Pancreas (tissue), 10 donors: ENCODE measurements around the gene CCDC6. TPM values are rescaled to one million over a fixed set of nuclear protein-coding genes. Genes with fewer than 3 reads are reported as not detected.

Experiments used
- ATAC-seq, 4 donors: fragments of 200-7000 bp; cut with Tn5 transposase; one replicate each; pipeline versions ENCODE4 v1.8.0 to v1.9.1; 2020; ENCODE audit warnings: mild to moderate bottlenecking in 4 of 4, moderate library complexity in 4 of 4
- DNase-seq, 6 donors: peaks; one replicate each; pipeline ENCODE4 v3.0.0-alpha.2; 2020
- FAIRE-seq: peaks from 2 replicates; lab custom pipeline; 2012; peaks lifted over from hg19 to GRCh38; lab: Jason Lieb, UNC
- H3K27ac ChIP-seq, 4 donors: fragments of 200-600 bp; sonication (generic); 1 replicate in 3 of 4; 2 replicates in 1 of 4; pipeline versions ENCODE4 v1.5.0 to v1.8.0; 2020
- H3K27me3 ChIP-seq, 4 donors: fragments of 200-600 bp; one replicate each; pipeline ENCODE4 v1.8.0; 2021
- H3K36me3 ChIP-seq, 3 donors: fragments of 200-600 bp; sonication (generic) in 1 of 3; one replicate each; pipeline versions ENCODE4 v1.5.0 to v1.8.0; 2020 to 2021
- H3K4me1 ChIP-seq, 3 donors: fragments of 200-600 bp; one replicate each; pipeline ENCODE4 v1.8.0; 2021
- H3K4me3 ChIP-seq, 4 donors: fragments of 200-600 bp; sonication (generic) in 2 of 4; one replicate each; pipeline versions ENCODE4 v1.5.0 to v1.8.0; 2020 to 2021
- H3K9me3 ChIP-seq, 4 donors: fragments of 200-600 bp; one replicate each; pipeline ENCODE4 v1.8.0; 2021
- CTCF ChIP-seq, 4 donors: fragments of 200-600 bp; sonication (generic) in 3 of 4; IDR thresholded peaks; one replicate each; pipeline versions ENCODE4 v1.5.0 to v1.8.0; 2021; ENCODE audit warnings: antibody characterized with exemption in 4 of 4
- WGBS, 2 donors: extraction: QIAGEN DNeasy Blood & Tissue Kit; methylation state at CpG; one replicate each; pipeline ENCODE4 v1.1.7; 2013; 5-methylcytosine and 5-hydroxymethylcytosine counted together
- intact Hi-C, 3 donors: fragments of 100-400 bp; cut with DNase I; formaldehyde crosslinking; loops; one replicate each; pipeline versions ENCODE4 v1.11.1 to v1.14.2; 2022
- polyA plus RNA-seq, 2 donors: library from polyadenylated mRNA; stranded (reverse); fragments of 200-250 nt; gene quantifications; one replicate each; pipeline ENCODE4 v1.2.3, GENCODE V29; 2013
- total RNA-seq, 6 donors: library from RNA; stranded (reverse); fragmentation: NEBNext Ultra II Directional in 4 of 6; extraction: Animal tissue kit (Norgen Biotek cat#: 25700) in 4 of 6; gene quantifications; one replicate each; pipeline versions ENCODE4 v1.2.1 to v1.2.4, GENCODE V29; 2021 to 2023
- donor health status: healthy with polysubstance abuse.
- donor health status: DM: no; HTN: no; CAD: no; lungs with moderate emphysema.
- donor health status: DM: no; HTN: no; CAD: no.
- donor health status: control.
- donor health status: control.
- donor health status: Bipolar disorder and iron deficiency.
- donor health status: DM: yes; HTN: yes; CAD: no.
- donor health status: DM: no; HTN: no; CAD: no.
- donor health status: DM: no; HTN: no; CAD: no.
- donor health status: DM: yes; HTN: yes; CAD: no.

CCDC6 gene
- total and polyA plus RNA-seq, 8 donors: 8.3 to 53.1 (median 29.0) TPM

- no peaks in the 10 kb centered on the region for H3K4me1 ChIP-seq
- intact Hi-C loops: no loop called here
- 97 to 100% methylated on average over 6 of the region's 6 CpGs for WGBS, 2 donors
- H3K27ac ChIP-seq: no peak overlapping the region
- ATAC-seq (no peak), DNase-seq (no peak), FAIRE-seq (no peak)
- no peaks in the 10 kb centered on the region for H3K9me3 ChIP-seq
- no peak for TF ChIP-seq CTCF (IDR thresholded peaks at IDR 0.05)
- no peaks in the 10 kb centered on the region for H3K27me3 ChIP-seq
- no peak overlapping the region for H3K4me3 ChIP-seq
- no peaks in the 10 kb centered on the region for H3K36me3 ChIP-seq
These were observed 83.2 kb downstream of the CCDC6 start for GRCh38 chr10:59823111-59823510.

DNA sequence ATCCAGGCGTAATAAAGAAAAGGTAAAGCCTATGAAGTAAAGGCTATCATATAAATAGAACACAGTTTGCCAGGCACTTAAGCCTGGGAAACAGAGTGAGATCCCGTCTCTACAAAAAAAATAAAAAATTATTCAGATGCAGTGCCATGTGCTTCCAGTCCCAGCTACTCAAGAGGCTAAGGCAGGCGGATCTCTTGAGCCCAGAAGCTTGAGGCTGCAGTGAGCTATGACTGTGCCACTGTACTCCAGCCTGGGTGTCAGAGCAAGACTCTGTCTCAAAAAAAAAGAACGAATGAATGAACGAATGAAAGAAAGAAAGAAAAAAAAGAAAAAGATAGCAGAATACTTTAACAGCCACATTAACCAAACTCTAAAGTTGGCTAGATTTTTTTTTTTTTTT, 85.9 kb downstream of the CCDC6 start:
- intact Hi-C loops: no loop called here
- WGBS, 2 donors: 76 to 77% methylated on average over 5 of the region's 5 CpGs
- Histone ChIP-seq H3K36me3 (no peaks in the 10 kb centered on the region), H3K4me3 (no peak overlapping the region), H3K9me3 (no peaks in the 10 kb centered on the region), H3K4me1 (no peaks in the 10 kb centered on the region), H3K27me3 (no peaks in the 10 kb centered on the region), H3K27ac (no peak overlapping the region)
- FAIRE-seq (no peak), ATAC-seq (no peak), DNase-seq (no peak)
- no peak for TF ChIP-seq CTCF (IDR thresholded peaks at IDR 0.05)

DNA sequence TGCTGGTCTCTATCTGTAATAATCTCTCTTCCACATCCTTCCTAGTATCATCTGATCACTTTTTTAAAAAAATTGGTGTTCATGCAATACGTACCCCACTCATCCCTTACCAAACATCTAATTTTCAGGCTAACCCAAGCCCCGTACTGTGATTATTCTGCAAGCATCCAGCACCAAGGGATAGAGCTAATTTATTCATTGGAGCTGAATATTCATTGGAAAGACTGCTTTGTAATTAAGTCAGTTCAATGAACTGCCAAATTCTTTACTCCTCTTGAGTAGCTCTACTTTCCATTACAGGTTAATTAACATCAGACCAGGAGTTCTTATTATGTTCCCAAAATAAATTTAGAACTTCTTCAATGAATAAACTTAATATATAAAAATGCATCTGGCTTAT, 86.7 kb downstream of the CCDC6 start:
- ATAC-seq (no peak), DNase-seq (no peak), FAIRE-seq (no peak)
- Histone ChIP-seq H3K36me3 (no peaks in the 10 kb centered on the region), H3K27ac (no peak overlapping the region), H3K9me3 (no peaks in the 10 kb centered on the region), H3K4me3 (no peak overlapping the region), H3K27me3 (no peaks in the 10 kb centered on the region), H3K4me1 (no peaks in the 10 kb centered on the region)
- no peak for TF ChIP-seq CTCF (IDR thresholded peaks at IDR 0.05)
- intact Hi-C loops: loop anchor here in 1 of 3 donors (5.0 kb wide), 1 partner anchor 192 kb away; no protein-coding TSS in a partner anchor
- 92 to 93% methylated on average over 2 of the region's 2 CpGs for WGBS, 2 donors

DNA sequence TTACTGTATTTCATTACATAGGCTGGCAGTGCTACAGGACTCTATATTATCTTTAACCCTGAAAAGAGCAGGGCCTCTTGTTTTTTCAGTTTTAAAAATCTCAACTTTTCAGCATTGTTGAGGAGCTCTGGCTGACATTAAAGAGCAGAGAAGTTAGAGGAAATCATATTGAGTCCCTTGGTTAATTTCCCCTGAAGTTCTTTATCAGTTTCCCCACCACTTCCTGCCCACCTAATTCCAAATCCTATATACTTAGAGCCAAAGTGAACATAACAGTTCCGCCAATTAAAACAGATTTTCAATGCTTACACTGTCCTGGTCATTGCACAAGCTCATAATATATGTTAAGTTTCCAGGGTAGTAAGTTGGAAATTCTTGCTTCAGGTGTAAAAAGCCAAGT, 87.1 kb downstream of the CCDC6 start:
- FAIRE-seq: no peak
- H3K9me3 ChIP-seq: no peaks in the 10 kb centered on the region
- intact Hi-C loops: loop anchor here in 1 of 3 donors (5.0 kb wide), 1 partner anchor 192 kb away; no protein-coding TSS in a partner anchor

More for the DNA sequence above, 87.1 kb downstream of the CCDC6 start:
- ATAC-seq (no peak), DNase-seq (no peak)
- Histone ChIP-seq H3K4me3 (no peak overlapping the region), H3K27me3 (no peaks in the 10 kb centered on the region), H3K4me1 (no peaks in the 10 kb centered on the region), H3K36me3 (no peaks in the 10 kb centered on the region), H3K27ac (no peak overlapping the region)
- 89 to 100% methylated on average over 1 of the region's 1 CpG for WGBS, 2 donors
- TF ChIP-seq CTCF (IDR thresholded peaks at IDR 0.05): no peak
